ENCODE results near the gene TJAP1. TPM values are rescaled to one million over a fixed set of nuclear protein-coding genes. Genes with fewer than 3 reads are reported as not detected.
A peak's percentile ranks its signal among the peaks of the same experiment; 100 is the strongest.
"Not testable (repeated sequence)": the region's sequence is repeated elsewhere in the genome, so short reads cannot be mapped to it uniquely, and the experiment has no call there.

The TJAP1 gene
- polyA plus RNA-seq, 2 donors = 10.5 to 15.1 TPM

- H3K9me3 ChIP-seq (ENCODE audit: control insufficient read depth in 2 of 2, insufficient read depth in 1 of 2, low read depth in 1 of 2, low read length in 1 of 2) = no peaks in the 10 kb centered on the region
- peak within 1 kb of the TSS; percentile 82 to 85 for H3K4me3 ChIP-seq (ENCODE audit: low read depth in 1 of 2, low read length in 2 of 2)
- WGBS, 2 donors = 0% methylated on average over 57 of the region's 57 CpGs
- H3K27me3 ChIP-seq (ENCODE audit: control insufficient read depth in 1 of 2, insufficient read depth in 2 of 2, low read length in 2 of 2) = no peaks in the 10 kb centered on the region
- H3K36me3 ChIP-seq (ENCODE audit: control insufficient read depth in 2 of 2, insufficient read depth in 2 of 2, low read length in 1 of 2) = peaks cover 7 to 43% of the 10 kb centered on the region in 2 donors
- H3K27ac ChIP-seq (ENCODE audit: low read depth in 2 of 2, low read length in 1 of 2) = peak within 1 kb of the TSS; percentile 82 to 86
- H3K4me1 ChIP-seq (ENCODE audit: control insufficient read depth in 2 of 2, insufficient read depth in 2 of 2, low read length in 1 of 2) = peaks cover 3 to 8% of the 10 kb centered on the region in 2 donors
Observed at GRCh38 chr6:43516697-43517504, 39.5 kb downstream of the TJAP1 start, which contains the start of the genes POLR1C and YIPF3. Gene POLR1C, plus strand, starts transcription at chr6:43517089. Its CDS starts 21 bp downstream, at chr6:43517110. Gene YIPF3, minus strand, starts transcription at chr6:43516926. Its CDS starts 119 bp downstream, at chr6:43516807.

GRCh38 chr6:43517505-43518357 is 40.4 kb downstream of the TJAP1 start:
- H3K4me1 ChIP-seq (ENCODE audit: control insufficient read depth in 2 of 2, insufficient read depth in 2 of 2, low read length in 1 of 2) = peaks cover 3 to 8% of the 10 kb centered on the region in 2 donors
- peaks cover 11 to 41% of the 10 kb centered on the region in 2 donors for H3K36me3 ChIP-seq (ENCODE audit: control insufficient read depth in 2 of 2, insufficient read depth in 2 of 2, low read length in 1 of 2)
- H3K27ac ChIP-seq (ENCODE audit: low read depth in 2 of 2, low read length in 1 of 2) = no peak overlapping the region
- H3K4me3 ChIP-seq (ENCODE audit: low read depth in 1 of 2, low read length in 2 of 2) = peak overlapping the region; percentile 82 to 85
- no peaks in the 10 kb centered on the region for H3K9me3 ChIP-seq (ENCODE audit: control insufficient read depth in 2 of 2, insufficient read depth in 1 of 2, low read depth in 1 of 2, low read length in 1 of 2)
- WGBS, 2 donors = 3% methylated on average over 10 of the region's 10 CpGs
- no peaks in the 10 kb centered on the region for H3K27me3 ChIP-seq (ENCODE audit: control insufficient read depth in 1 of 2, insufficient read depth in 2 of 2, low read length in 2 of 2)

- Histone ChIP-seq H3K4me1 (ENCODE audit: control insufficient read depth in 2 of 2, insufficient read depth in 2 of 2, low read length in 1 of 2) (peaks cover 3 to 8% of the 10 kb centered on the region in 2 donors), H3K27me3 (ENCODE audit: control insufficient read depth in 1 of 2, insufficient read depth in 2 of 2, low read length in 2 of 2) (no peaks in the 10 kb centered on the region), H3K36me3 (ENCODE audit: control insufficient read depth in 2 of 2, insufficient read depth in 2 of 2, low read length in 1 of 2) (peaks cover 18 to 42% of the 10 kb centered on the region in 2 donors), H3K27ac (ENCODE audit: low read depth in 2 of 2, low read length in 1 of 2) (no peak overlapping the region), H3K9me3 (ENCODE audit: control insufficient read depth in 2 of 2, insufficient read depth in 1 of 2, low read depth in 1 of 2, low read length in 1 of 2) (no peaks in the 10 kb centered on the region), H3K4me3 (ENCODE audit: low read depth in 1 of 2, low read length in 2 of 2) (no peak overlapping the region)
- WGBS, 2 donors = 90 to 92% methylated on average over 8 of the region's 8 CpGs
Observed at GRCh38 chr6:43520097-43520496, 42.7 kb downstream of the TJAP1 start.

GRCh38 chr6:43521836-43522235 is 44.5 kb downstream of the TJAP1 start:
- H3K27ac ChIP-seq (ENCODE audit: low read depth in 2 of 2, low read length in 1 of 2) = no peak overlapping the region
- H3K27me3 ChIP-seq (ENCODE audit: control insufficient read depth in 1 of 2, insufficient read depth in 2 of 2, low read length in 2 of 2) = no peaks in the 10 kb centered on the region
- H3K36me3 ChIP-seq (ENCODE audit: control insufficient read depth in 2 of 2, insufficient read depth in 2 of 2, low read length in 1 of 2) = peaks cover 29 to 49% of the 10 kb centered on the region in 2 donors
- H3K4me3 ChIP-seq (ENCODE audit: low read depth in 1 of 2, low read length in 2 of 2) = no peak overlapping the region
- WGBS, 2 donors = 60 to 76% methylated on average over 2 of the region's 2 CpGs
- no peaks in the 10 kb centered on the region for H3K9me3 ChIP-seq (ENCODE audit: control insufficient read depth in 2 of 2, insufficient read depth in 1 of 2, low read depth in 1 of 2, low read length in 1 of 2)
- no peaks in the 10 kb centered on the region for H3K4me1 ChIP-seq (ENCODE audit: control insufficient read depth in 2 of 2, insufficient read depth in 2 of 2, low read length in 1 of 2)

- no peaks in the 10 kb centered on the region for H3K4me1 ChIP-seq (ENCODE audit: control insufficient read depth in 2 of 2, insufficient read depth in 2 of 2, low read length in 1 of 2)
- no peaks in the 10 kb centered on the region for H3K27me3 ChIP-seq (ENCODE audit: control insufficient read depth in 1 of 2, insufficient read depth in 2 of 2, low read length in 2 of 2)
- no peak overlapping the region for H3K27ac ChIP-seq (ENCODE audit: low read depth in 2 of 2, low read length in 1 of 2)
- peaks cover 29 to 55% of the 10 kb centered on the region in 2 donors for H3K36me3 ChIP-seq (ENCODE audit: control insufficient read depth in 2 of 2, insufficient read depth in 2 of 2, low read length in 1 of 2)
- no peak overlapping the region for H3K4me3 ChIP-seq (ENCODE audit: low read depth in 1 of 2, low read length in 2 of 2)
- no peaks in the 10 kb centered on the region for H3K9me3 ChIP-seq (ENCODE audit: control insufficient read depth in 2 of 2, insufficient read depth in 1 of 2, low read depth in 1 of 2, low read length in 1 of 2)
- 90 to 91% methylated on average over 8 of the region's 8 CpGs for WGBS, 2 donors
Observed at GRCh38 chr6:43522547-43523261, 45.3 kb downstream of the TJAP1 start.

- Histone ChIP-seq H3K4me3 (ENCODE audit: low read depth in 1 of 2, low read length in 2 of 2) (no peak overlapping the region), H3K27ac (ENCODE audit: low read depth in 2 of 2, low read length in 1 of 2) (no peak overlapping the region), H3K36me3 (ENCODE audit: control insufficient read depth in 2 of 2, insufficient read depth in 2 of 2, low read length in 1 of 2) (peaks cover 29 to 56% of the 10 kb centered on the region in 2 donors), H3K27me3 (ENCODE audit: control insufficient read depth in 1 of 2, insufficient read depth in 2 of 2, low read length in 2 of 2) (no peaks in the 10 kb centered on the region), H3K4me1 (ENCODE audit: control insufficient read depth in 2 of 2, insufficient read depth in 2 of 2, low read length in 1 of 2) (no peaks in the 10 kb centered on the region), H3K9me3 (ENCODE audit: control insufficient read depth in 2 of 2, insufficient read depth in 1 of 2, low read depth in 1 of 2, low read length in 1 of 2) (no peaks in the 10 kb centered on the region)
- WGBS, 2 donors = 86 to 92% methylated on average over 3 of the region's 3 CpGs
Observed at GRCh38 chr6:43523284-43523683, 45.9 kb downstream of the TJAP1 start.

- Histone ChIP-seq H3K36me3 (ENCODE audit: control insufficient read depth in 2 of 2, insufficient read depth in 2 of 2, low read length in 1 of 2) (peaks cover 29 to 60% of the 10 kb centered on the region in 2 donors), H3K27ac (ENCODE audit: low read depth in 2 of 2, low read length in 1 of 2) (no peak overlapping the region)
Observed at GRCh38 chr6:43524483-43524961, 47.2 kb downstream of the TJAP1 start.

GRCh38 chr6:43532201-43532600 is 54.8 kb downstream of the TJAP1 start:
- H3K4me1 ChIP-seq (ENCODE audit: control insufficient read depth in 2 of 2, insufficient read depth in 2 of 2, low read length in 1 of 2) = no peaks in the 10 kb centered on the region
- H3K4me3 ChIP-seq (ENCODE audit: low read depth in 1 of 2, low read length in 2 of 2) = no peak overlapping the region
- peaks cover 3 to 15% of the 10 kb centered on the region in 2 donors for H3K36me3 ChIP-seq (ENCODE audit: control insufficient read depth in 2 of 2, insufficient read depth in 2 of 2, low read length in 1 of 2)
- H3K27me3 ChIP-seq (ENCODE audit: control insufficient read depth in 1 of 2, insufficient read depth in 2 of 2, low read length in 2 of 2) = no peaks in the 10 kb centered on the region
- no peak overlapping the region for H3K27ac ChIP-seq (ENCODE audit: low read depth in 2 of 2, low read length in 1 of 2)
- WGBS, 2 donors = 86 to 96% methylated on average over 1 of the region's 1 CpG
- no peaks in the 10 kb centered on the region for H3K9me3 ChIP-seq (ENCODE audit: control insufficient read depth in 2 of 2, insufficient read depth in 1 of 2, low read depth in 1 of 2, low read length in 1 of 2)

More at GRCh38 chr6:43524483-43524961, 47.2 kb downstream of the TJAP1 start:
- no peaks in the 10 kb centered on the region for H3K4me1 ChIP-seq (ENCODE audit: control insufficient read depth in 2 of 2, insufficient read depth in 2 of 2, low read length in 1 of 2)
- H3K27me3 ChIP-seq (ENCODE audit: control insufficient read depth in 1 of 2, insufficient read depth in 2 of 2, low read length in 2 of 2) = no peaks in the 10 kb centered on the region
- WGBS, 2 donors = 72 to 82% methylated on average over 10 of the region's 10 CpGs
- no peaks in the 10 kb centered on the region for H3K9me3 ChIP-seq (ENCODE audit: control insufficient read depth in 2 of 2, insufficient read depth in 1 of 2, low read depth in 1 of 2, low read length in 1 of 2)
- no peak overlapping the region for H3K4me3 ChIP-seq (ENCODE audit: low read depth in 1 of 2, low read length in 2 of 2)

GRCh38 chr6:43538986-43539385 is 61.6 kb downstream of the TJAP1 start:
- H3K9me3 ChIP-seq (ENCODE audit: control insufficient read depth in 2 of 2, insufficient read depth in 1 of 2, low read depth in 1 of 2, low read length in 1 of 2) = not testable (repeated sequence)
- 97 to 98% methylated on average over 13 to 15 of the region's 17 CpGs for WGBS, 2 donors

More at GRCh38 chr6:43538986-43539385, 61.6 kb downstream of the TJAP1 start:
- not testable (repeated sequence) for H3K4me3 ChIP-seq (ENCODE audit: low read depth in 1 of 2, low read length in 2 of 2); H3K36me3 ChIP-seq (ENCODE audit: control insufficient read depth in 2 of 2, insufficient read depth in 2 of 2, low read length in 1 of 2); H3K27me3 ChIP-seq (ENCODE audit: control insufficient read depth in 1 of 2, insufficient read depth in 2 of 2, low read length in 2 of 2); H3K27ac ChIP-seq (ENCODE audit: low read depth in 2 of 2, low read length in 1 of 2); H3K4me1 ChIP-seq (ENCODE audit: control insufficient read depth in 2 of 2, insufficient read depth in 2 of 2, low read length in 1 of 2)
